OCI-LY7 (cell line): ENCODE data around the gene SLC5A1. TPM values are rescaled to one million over a fixed set of nuclear protein-coding genes. Genes with fewer than 3 reads are reported as not detected.

Experiments
- BruUV-seq: library from RNA; stranded (reverse); fragments of 400-500 nt; replicated peaks from 2 replicates; lab custom pipeline; 2021; lab: Mats Ljungman, UMichigan
- CTCF ChIA-PET: fragments of 300-600 bp; sonication (Branson Sonifier 250); formaldehyde crosslinking; loops from one replicate; lab custom pipeline; 2022; ENCODE audit warnings: antibody characterized with exemption; ENCODE audit not compliant: unreplicated experiment; lab: Charles Lee
- POLR2A ChIA-PET: fragments of 300-600 bp; sonication (Branson Sonifier 250); formaldehyde crosslinking; loops from one replicate; lab custom pipeline; 2022; ENCODE audit warnings: antibody characterized with exemption; lab: Charles Lee
- DNase-seq: peaks from one replicate; pipeline ENCODE4 v3.0.0-alpha.2; 2015; ENCODE audit warnings: low spot score
- H2AFZ ChIP-seq: fragments of 200-600 bp; sonication (generic), shearing (Covaris generic); 2 replicates; pipeline ENCODE4 v1.6.1; 2014; ENCODE audit warnings: mild to moderate bottlenecking, antibody characterized with exemption, low read length, moderate library complexity
- H3K27ac ChIP-seq: fragments of 200-600 bp; sonication (generic); 2 replicates; pipeline ENCODE4 v1.5.1; 2014; ENCODE audit warnings: mixed run types, low read depth, mild to moderate bottlenecking, moderate library complexity, low read length, inconsistent platforms; ENCODE audit not compliant: poor library complexity, severe bottlenecking
- H3K36me3 ChIP-seq: fragments of 200-600 bp; sonication (generic); 2 replicates; pipeline ENCODE4 v1.6.1; 2014; ENCODE audit warnings: mild to moderate bottlenecking, antibody characterized with exemption, low read length, moderate library complexity, mixed read lengths; ENCODE audit not compliant: insufficient read depth
- H3K4me1 ChIP-seq: fragments of 200-600 bp; sonication (generic); 2 replicates; pipeline ENCODE4 v1.5.1; 2014; ENCODE audit warnings: mild to moderate bottlenecking, low read length; ENCODE audit not compliant: insufficient read depth, poor library complexity, severe bottlenecking
- H3K4me2 ChIP-seq: fragments of 200-600 bp; sonication (generic); 2 replicates; pipeline ENCODE4 v1.6.1; 2014; ENCODE audit warnings: mild to moderate bottlenecking, low read length
- H3K4me3 ChIP-seq: fragments of 200-600 bp; sonication (generic); 2 replicates; pipeline ENCODE4 v1.5.1; 2014; ENCODE audit warnings: mild to moderate bottlenecking, low read depth, low read length; ENCODE audit not compliant: poor library complexity, severe bottlenecking
- H3K79me2 ChIP-seq: fragments of 200-600 bp; sonication (generic); 2 replicates; pipeline ENCODE4 v1.6.1; 2016; ENCODE audit warnings: low read depth, mild to moderate bottlenecking, low read length, moderate library complexity, mixed read lengths; ENCODE audit not compliant: insufficient read depth
- H3K9me2 ChIP-seq: fragments of 200-600 bp; sonication (generic); 2 replicates; pipeline ENCODE4 v1.6.1; 2016; ENCODE audit warnings: mild to moderate bottlenecking, low read length, mixed read lengths; ENCODE audit not compliant: insufficient read depth
- H3K9me3 ChIP-seq: fragments of 200-600 bp; sonication (generic); 2 replicates; pipeline ENCODE4 v1.6.1; 2014; ENCODE audit warnings: mild to moderate bottlenecking, mixed run types, low read length, mixed read lengths
- H4K20me1 ChIP-seq: fragments of 200-600 bp; sonication (generic); 2 replicates; pipeline ENCODE4 v1.6.1; 2014; ENCODE audit warnings: mild to moderate bottlenecking, antibody characterized with exemption, low read length, moderate library complexity, mixed read lengths; ENCODE audit not compliant: insufficient read depth
- CTCF ChIP-seq: fragments of 200-600 bp; sonication (generic); conservative IDR thresholded peaks from 2 replicates; pipeline ENCODE4 v1.5.1; 2014; ENCODE audit warnings: mild to moderate bottlenecking, antibody characterized with exemption, low read length, moderate library complexity, mixed read lengths
- EZH2phosphoT487 ChIP-seq: fragments of 200-600 bp; sonication (generic); IDR thresholded peaks from 2 replicates; pipeline ENCODE4 v1.6.1; 2018; ENCODE audit warnings: low read depth, borderline replicate concordance, mild to moderate bottlenecking, mixed run types, antibody characterized with exemption, low read length, moderate library complexity, mixed read lengths
- intact Hi-C: fragments of 100-400 bp; cut with micrococcal nuclease; formaldehyde crosslinking; loops from one replicate; pipeline ENCODE4 v1.10.0; 2022; ENCODE audit not compliant: unreplicated experiment
- total RNA-seq, 2 experiments: library from RNA; depleted of rRNA in 1 of 2; stranded (reverse); fragments of >200 nt in 1 of 2; shearing (Covaris generic) in 1 of 2; gene quantifications; 2 replicates each; pipeline ENCODE4 v1.2.3, GENCODE V29; 2014 to 2022

The SLC5A1 gene
- total RNA-seq, 2 experiments from 2014 or later = not detected

GRCh38 chr22:32067613-32068012, 24.6 kb downstream of the SLC5A1 start:
- no peak overlapping the region for H3K4me3 ChIP-seq
- BruUV-seq = no TSS peak
- H3K4me2 ChIP-seq = no peak overlapping the region
- H4K20me1 ChIP-seq = no peaks in the 10 kb centered on the region
- ChIA-PET POLR2A (interaction anchor here (0.6 kb wide), 1 partner anchor 600 kb away, joined by 4 read pairs; no protein-coding TSS in a partner anchor), CTCF (no interaction called here)
- TF ChIP-seq EZH2phosphoT487 (no peak), CTCF (no peak)
- H3K4me1 ChIP-seq = no peaks in the 10 kb centered on the region
- intact Hi-C loops = no loop called here
- DNase-seq = no peak
- no peak overlapping the region for H3K27ac ChIP-seq
- H2AFZ ChIP-seq = no peak overlapping the region
- no peaks in the 10 kb centered on the region for H3K9me3 ChIP-seq
- no peaks in the 10 kb centered on the region for H3K9me2 ChIP-seq
- H3K79me2 ChIP-seq = no peaks in the 10 kb centered on the region
- no peaks in the 10 kb centered on the region for H3K36me3 ChIP-seq

- BruUV-seq = no TSS peak
- Histone ChIP-seq H3K36me3 (no peaks in the 10 kb centered on the region), H3K4me1 (no peaks in the 10 kb centered on the region), H3K27ac (no peak overlapping the region), H4K20me1 (no peaks in the 10 kb centered on the region), H2AFZ (no peak overlapping the region), H3K9me2 (no peaks in the 10 kb centered on the region), H3K4me3 (no peak overlapping the region), H3K79me2 (no peaks in the 10 kb centered on the region), H3K9me3 (no peaks in the 10 kb centered on the region), H3K4me2 (no peak overlapping the region)
- TF ChIP-seq CTCF (no peak), EZH2phosphoT487 (no peak)
- POLR2A ChIA-PET = interaction anchor here (0.7 kb wide), 1 partner anchor 628 kb away, joined by 3 read pairs; no protein-coding TSS in a partner anchor
- DNase-seq = no peak
- CTCF ChIA-PET = no interaction called here
- intact Hi-C loops = no loop called here
Observed at GRCh38 chr22:32069579-32070372, 26.7 kb downstream of the SLC5A1 start.

GRCh38 chr22:32073262-32073661, 30.2 kb downstream of the SLC5A1 start:
- CTCF ChIA-PET = no interaction called here
- Histone ChIP-seq H3K36me3 (no peaks in the 10 kb centered on the region), H3K4me3 (no peak overlapping the region), H3K9me2 (no peaks in the 10 kb centered on the region), H3K79me2 (no peaks in the 10 kb centered on the region), H2AFZ (no peak overlapping the region), H4K20me1 (no peaks in the 10 kb centered on the region), H3K4me1 (no peaks in the 10 kb centered on the region), H3K4me2 (no peak overlapping the region), H3K9me3 (no peaks in the 10 kb centered on the region), H3K27ac (no peak overlapping the region)
- intact Hi-C loops = no loop called here
- POLR2A ChIA-PET = no interaction called here
- no peak for DNase-seq
- TF ChIP-seq CTCF = no peak
- no peak for TF ChIP-seq EZH2phosphoT487
- no TSS peak for BruUV-seq
